ENCODE data around the gene ADGRV1. TPM values are rescaled to one million over a fixed set of nuclear protein-coding genes. Genes with fewer than 3 reads are reported as not detected.

ADGRV1 gene
- polyA plus RNA-seq, 3 donors, result 0.18 to 0.33 TPM; not detected in 1

DNA sequence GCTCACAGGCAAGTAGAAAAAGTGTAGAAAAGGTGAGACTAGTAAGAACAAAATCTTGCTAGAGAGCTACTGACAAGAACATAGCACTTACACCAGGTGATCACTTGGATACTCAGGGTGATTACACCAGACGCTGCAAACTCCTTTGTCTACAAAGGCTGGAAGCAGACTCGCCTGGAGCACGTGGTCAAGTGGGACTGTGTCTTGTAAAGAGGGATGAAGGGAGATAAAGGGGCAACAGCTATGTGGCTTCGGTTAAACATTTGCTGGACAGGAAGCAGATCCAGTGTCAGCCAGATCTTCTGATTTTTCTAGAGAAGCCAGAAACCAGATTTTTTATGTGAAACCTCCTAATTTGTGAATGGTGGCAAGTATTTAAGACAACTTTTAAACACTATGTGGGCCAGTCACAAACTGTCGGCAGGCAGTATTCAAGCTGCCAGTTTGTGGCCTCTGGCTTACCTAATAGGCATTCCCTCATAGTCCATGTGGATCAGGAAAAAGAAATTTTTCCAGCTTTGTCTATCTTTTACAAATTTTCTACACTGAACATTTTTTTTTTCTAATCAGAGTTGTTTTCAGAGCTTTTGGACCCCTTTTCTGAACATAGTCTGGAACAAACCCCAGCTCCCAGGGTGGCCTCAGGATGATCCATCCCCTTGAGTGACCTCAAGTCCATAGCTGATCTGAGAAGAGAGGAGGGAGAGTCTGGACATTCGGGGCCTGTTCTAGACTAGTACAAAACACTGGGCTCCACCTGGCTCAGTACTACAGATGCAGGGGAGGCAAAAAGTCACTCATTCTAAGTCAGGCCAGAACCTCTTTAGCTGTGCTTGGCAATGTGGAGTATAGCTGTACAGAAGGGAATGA lies 561.6 kb downstream of the ADGRV1 start:
- no peaks in the 10 kb centered on the region for H3K27me3 Mint-ChIP-seq (ENCODE audit: low read depth in 3 of 3)
- H3K4me3 Mint-ChIP-seq, result no peak overlapping the region
- Histone ChIP-seq H3K9me3 (replicated peaks in 1 of 2; ENCODE audit: control insufficient read depth in 1 of 2, insufficient read depth in 1 of 2, low read length in 2 of 2) (no peaks in the 10 kb centered on the region), H3K27ac (ENCODE audit: low read depth in 1 of 2, low read length in 2 of 2) (peak overlapping the region in 1 of 2 donors; percentile 45), H3K4me3 (replicated peaks in 1 of 3; ENCODE audit: low read depth in 2 of 3, low read length in 3 of 3) (no peak overlapping the region), H3K36me3 (replicated peaks in 1 of 2; ENCODE audit: control insufficient read depth in 1 of 2, insufficient read depth in 2 of 2, low read length in 2 of 2) (no peaks in the 10 kb centered on the region), H3K27me3 (ENCODE audit: control insufficient read depth in 2 of 2, insufficient read depth in 2 of 2, low read length in 2 of 2) (no peaks in the 10 kb centered on the region), H3K4me2 (replicated peaks; ENCODE audit: extremely low read depth, low read length, poor library complexity, severe bottlenecking) (no peak overlapping the region), H3K4me1 (ENCODE audit: control insufficient read depth in 1 of 2, insufficient read depth in 2 of 2, low read length in 2 of 2) (peaks cover 36 to 47% of the 10 kb centered on the region in 2 donors), H2AFZ (ENCODE audit: insufficient read depth, low read depth, low read length, poor library complexity, severe bottlenecking) (peak overlapping the region; percentile 4), H3K79me2 (ENCODE audit: insufficient read depth, low read length) (no peaks in the 10 kb centered on the region), H4K20me1 (ENCODE audit: insufficient read depth, low read length) (no peaks in the 10 kb centered on the region), H3K9ac (ENCODE audit: insufficient read depth, low read length, poor library complexity, severe bottlenecking) (no peak overlapping the region)
- H3K36me3 Mint-ChIP-seq, result peaks cover 0 to 2% of the 10 kb centered on the region in 2 donors
- DNase-seq, result no peak
- peaks cover 56% of the 10 kb centered on the region for H3K4me1 Mint-ChIP-seq
- WGBS (ENCODE audit: insufficient coverage), result 93% methylated on average over 3 of the region's 6 CpGs
- intact Hi-C loops (cut with micrococcal nuclease), result no loop called here
- TF ChIP-seq CTCF (IDR thresholded peaks at IDR 0.05), result no peak
- no peaks in the 10 kb centered on the region for H3K9me3 Mint-ChIP-seq
- peak overlapping the region in 3 of 7 donors; percentile 21 to 82 (median 61) for H3K27ac Mint-ChIP-seq

DNA sequence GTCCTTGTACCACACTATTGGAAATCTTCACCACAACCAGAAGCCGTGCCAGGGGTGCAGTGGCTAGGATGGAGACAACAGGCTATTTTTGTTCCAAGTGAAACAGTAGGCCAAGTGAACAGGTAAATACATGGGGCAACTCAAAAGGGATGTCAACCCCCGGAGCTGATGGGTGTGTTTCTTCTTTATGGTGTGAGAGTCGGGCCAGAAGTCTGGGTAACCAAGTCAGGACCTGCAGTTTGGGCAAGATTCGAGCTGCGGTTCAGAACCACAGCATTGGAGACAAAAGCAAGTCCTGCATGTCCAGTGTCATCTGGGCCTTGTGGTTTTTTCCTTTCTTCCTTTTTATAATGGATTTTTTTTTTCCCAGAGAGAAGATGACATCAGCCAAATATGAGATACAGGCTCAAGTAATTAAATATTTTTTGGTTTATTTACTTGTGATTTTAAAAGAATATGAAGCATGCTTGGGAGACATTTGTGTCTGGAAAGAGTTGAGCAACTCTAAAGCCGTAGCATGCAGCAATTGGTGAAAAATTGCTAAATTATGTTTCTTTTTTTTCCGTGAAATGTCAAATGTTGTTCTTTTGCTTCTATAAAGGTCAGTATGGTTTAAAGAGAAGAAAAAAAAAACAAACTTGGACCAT lies 562.9 kb downstream of the ADGRV1 start:
- Mint-ChIP-seq H3K4me3 (no peak overlapping the region), H3K27ac (peak overlapping the region in 1 of 7 donors; percentile 41), H3K27me3 (ENCODE audit: low read depth in 3 of 3) (no peaks in the 10 kb centered on the region), H3K4me1 (peaks cover 57% of the 10 kb centered on the region), H3K36me3 (peaks cover 0 to 2% of the 10 kb centered on the region in 2 donors), H3K9me3 (no peaks in the 10 kb centered on the region)
- Histone ChIP-seq H4K20me1 (ENCODE audit: insufficient read depth, low read length) (no peaks in the 10 kb centered on the region), H3K27me3 (ENCODE audit: control insufficient read depth in 2 of 2, insufficient read depth in 2 of 2, low read length in 2 of 2) (no peaks in the 10 kb centered on the region), H3K36me3 (replicated peaks in 1 of 2; ENCODE audit: control insufficient read depth in 1 of 2, insufficient read depth in 2 of 2, low read length in 2 of 2) (no peaks in the 10 kb centered on the region), H3K4me2 (replicated peaks; ENCODE audit: extremely low read depth, low read length, poor library complexity, severe bottlenecking) (no peak overlapping the region), H3K9ac (ENCODE audit: insufficient read depth, low read length, poor library complexity, severe bottlenecking) (no peak overlapping the region), H3K4me3 (replicated peaks in 1 of 3; ENCODE audit: low read depth in 2 of 3, low read length in 3 of 3) (no peak overlapping the region), H3K79me2 (ENCODE audit: insufficient read depth, low read length) (no peaks in the 10 kb centered on the region), H2AFZ (ENCODE audit: insufficient read depth, low read depth, low read length, poor library complexity, severe bottlenecking) (no peak overlapping the region), H3K9me3 (replicated peaks in 1 of 2; ENCODE audit: control insufficient read depth in 1 of 2, insufficient read depth in 1 of 2, low read length in 2 of 2) (no peaks in the 10 kb centered on the region), H3K4me1 (ENCODE audit: control insufficient read depth in 1 of 2, insufficient read depth in 2 of 2, low read length in 2 of 2) (peaks cover 36 to 50% of the 10 kb centered on the region in 2 donors), H3K27ac (ENCODE audit: low read depth in 1 of 2, low read length in 2 of 2) (no peak overlapping the region)
- intact Hi-C loops (cut with micrococcal nuclease), result no loop called here
- TF ChIP-seq CTCF (IDR thresholded peaks at IDR 0.05), result no peak
- 75% methylated on average over 4 of the region's 7 CpGs for WGBS (ENCODE audit: insufficient coverage)
- DNase-seq, result no peak

Measured in CD14-positive monocyte (primary cell).